ENCODE measurements around the gene SDCCAG8.

SDCCAG8 gene

GRCh38 chr1:243496187-243496646 lies 240.4 kb downstream of the SDCCAG8 start:
- no peak for TF ChIP-seq CTCF (IDR thresholded peaks at IDR 0.05)
- TF ChIP-seq ZFX (IDR thresholded peaks at IDR 0.05; ENCODE audit: borderline replicate concordance): no peak
- no peak overlapping the region for H3K27ac ChIP-seq

GRCh38 chr1:243496806-243497205 lies 241.0 kb downstream of the SDCCAG8 start:
- TF ChIP-seq CTCF (IDR thresholded peaks at IDR 0.05) (no peak), ZFX (IDR thresholded peaks at IDR 0.05; ENCODE audit: borderline replicate concordance) (no peak)
- H3K27ac ChIP-seq: no peak overlapping the region

GRCh38 chr1:243497939-243498681 lies 242.3 kb downstream of the SDCCAG8 start:
- H3K27ac ChIP-seq: no peak overlapping the region
- no peak for TF ChIP-seq ZFX (IDR thresholded peaks at IDR 0.05; ENCODE audit: borderline replicate concordance)
- TF ChIP-seq CTCF (IDR thresholded peaks at IDR 0.05): no peak

- H3K27ac ChIP-seq: no peak overlapping the region
- TF ChIP-seq CTCF (IDR thresholded peaks at IDR 0.05) (no peak), ZFX (IDR thresholded peaks at IDR 0.05; ENCODE audit: borderline replicate concordance) (no peak)
These were observed 243.4 kb downstream of the SDCCAG8 start for GRCh38 chr1:243499248-243499647.

- TF ChIP-seq CTCF (IDR thresholded peaks at IDR 0.05): no peak
- no peak for TF ChIP-seq ZFX (IDR thresholded peaks at IDR 0.05; ENCODE audit: borderline replicate concordance)
These were observed 243.9 kb downstream of the SDCCAG8 start for GRCh38 chr1:243499711-243500110.

GRCh38 chr1:243500512-243500911 lies 244.7 kb downstream of the SDCCAG8 start:
- no peak overlapping the region for H3K27ac ChIP-seq
- TF ChIP-seq ZFX (IDR thresholded peaks at IDR 0.05; ENCODE audit: borderline replicate concordance) (no peak), CTCF (IDR thresholded peaks at IDR 0.05) (no peak)

More at GRCh38 chr1:243499711-243500110, 243.9 kb downstream of the SDCCAG8 start:
- no peak overlapping the region for H3K27ac ChIP-seq

GRCh38 chr1:243501002-243501401 lies 245.2 kb downstream of the SDCCAG8 start:
- TF ChIP-seq CTCF (IDR thresholded peaks at IDR 0.05): no peak
- TF ChIP-seq ZFX (IDR thresholded peaks at IDR 0.05; ENCODE audit: borderline replicate concordance): no peak
- H3K27ac ChIP-seq: no peak overlapping the region
